Trophoblast cell (in vitro differentiated cells and primary cell): ENCODE measurements around the gene THBS3.
"Not testable (repeated sequence)": the region's sequence is repeated elsewhere in the genome, so short reads cannot be mapped to it uniquely, and the experiment has no call there.

Experiments
- DNase-seq, 2 donors: peaks; one replicate each; pipeline ENCODE4 v3.0.0-alpha.2; 2016
- H2AFZ ChIP-seq: 2 replicates; pipeline ENCODE4 v1.6.1; 2013; ENCODE audit warnings: low read length, moderate library complexity, mild to moderate bottlenecking; ENCODE audit not compliant: insufficient read depth, poor library complexity
- H2AK5ac ChIP-seq: 2 replicates; pipeline ENCODE4 v1.6.1; 2013; ENCODE audit warnings: mild to moderate bottlenecking, low read length
- H2BK120ac ChIP-seq: 2 replicates; pipeline ENCODE4 v1.6.1; 2013; ENCODE audit warnings: low read length, mild to moderate bottlenecking, moderate library complexity; ENCODE audit not compliant: insufficient read depth, poor library complexity
- H2BK12ac ChIP-seq: 2 replicates; pipeline ENCODE4 v1.6.1; 2013; ENCODE audit warnings: mild to moderate bottlenecking, low read length, moderate library complexity
- H2BK5ac ChIP-seq: 2 replicates; pipeline ENCODE4 v1.6.1; 2013; ENCODE audit warnings: low read length, low read depth, moderate library complexity, mild to moderate bottlenecking; ENCODE audit not compliant: poor library complexity
- H3K14ac ChIP-seq: 2 replicates; pipeline ENCODE4 v1.6.1; 2013; ENCODE audit warnings: mild to moderate bottlenecking, low read length
- H3K18ac ChIP-seq: 2 replicates; pipeline ENCODE4 v1.6.1; 2013; ENCODE audit warnings: mild to moderate bottlenecking, low read length
- H3K23ac ChIP-seq: 2 replicates; pipeline ENCODE4 v1.6.1; 2013; ENCODE audit warnings: low read length
- H3K27ac ChIP-seq: 2 replicates; pipeline ENCODE4 v1.5.1; 2013; ENCODE audit warnings: low read depth, mild to moderate bottlenecking, inconsistent platforms, low read length, moderate library complexity
- H3K27me3 ChIP-seq: 2 replicates; pipeline ENCODE4 v1.6.1; 2013; ENCODE audit warnings: inconsistent platforms, mild to moderate bottlenecking, low read length, moderate library complexity; ENCODE audit not compliant: insufficient read depth
- H3K36me3 ChIP-seq, 2 experiments: 1 replicate in 1 of 2; 2 replicates in 1 of 2; pipeline ENCODE4 v1.6.1; 2013; ENCODE audit warnings: low read length in 2 of 2, mild to moderate bottlenecking in 2 of 2, moderate library complexity in 1 of 2; ENCODE audit not compliant: insufficient read depth in 2 of 2, control insufficient read depth in 1 of 2
- H3K4ac ChIP-seq: 2 replicates; pipeline ENCODE4 v1.6.1; 2013; ENCODE audit warnings: low read depth, mild to moderate bottlenecking, low read length, moderate library complexity
- H3K4me1 ChIP-seq, 2 experiments: 1 replicate in 1 of 2; 2 replicates in 1 of 2; pipeline ENCODE4 v1.6.1; 2013; ENCODE audit warnings: low read length in 2 of 2, mild to moderate bottlenecking in 2 of 2, moderate library complexity in 1 of 2; ENCODE audit not compliant: insufficient read depth in 2 of 2, control insufficient read depth in 1 of 2
- H3K4me2 ChIP-seq: 2 replicates; pipeline ENCODE4 v1.6.1; 2013; ENCODE audit warnings: inconsistent platforms, mild to moderate bottlenecking, low read length, moderate library complexity
- H3K4me3 ChIP-seq: 2 replicates; pipeline ENCODE4 v1.5.1; 2013; ENCODE audit warnings: mild to moderate bottlenecking, low read depth, low read length, inconsistent platforms
- H3K79me1 ChIP-seq: one replicate; pipeline ENCODE4 v1.6.1; 2013; ENCODE audit warnings: low read length
- H3K79me2 ChIP-seq: 2 replicates; pipeline ENCODE4 v1.6.1; 2013; ENCODE audit warnings: low read length, mild to moderate bottlenecking; ENCODE audit not compliant: control insufficient read depth, insufficient read depth, poor library complexity
- H3K9ac ChIP-seq: 2 replicates; pipeline ENCODE4 v1.6.1; 2013; ENCODE audit warnings: mild to moderate bottlenecking, low read length
- H3K9me3 ChIP-seq: 2 replicates; pipeline ENCODE4 v1.6.1; 2013; ENCODE audit warnings: low read depth, mild to moderate bottlenecking, control low read depth, inconsistent platforms, low read length; ENCODE audit not compliant: insufficient read depth
- H4K12ac ChIP-seq: 2 replicates; pipeline ENCODE4 v1.6.1; 2013; ENCODE audit warnings: low read depth, mild to moderate bottlenecking, low read length, moderate library complexity
- H4K8ac ChIP-seq: 2 replicates; pipeline ENCODE4 v1.6.1; 2013; ENCODE audit warnings: low read depth, mild to moderate bottlenecking, low read length, moderate library complexity
- H4K91ac ChIP-seq: one replicate; pipeline ENCODE4 v1.6.1; 2013; ENCODE audit warnings: low read depth, mild to moderate bottlenecking, low read length, moderate library complexity
- WGBS: extraction: QIAGEN DNeasy Blood & Tissue Kit; methylation state at CpG from one replicate; pipeline ENCODE4 v1.1.7; 2013; ENCODE audit warnings: missing lambda C conversion rate; ENCODE audit not compliant: insufficient read length, insufficient coverage; ENCODE audit errors: extremely low coverage; 5-methylcytosine and 5-hydroxymethylcytosine counted together

Gene THBS3

GRCh38 chr1:155196103-155196892, 11.4 kb downstream of the THBS3 start:
- no CpG with 5 or more reads among the region's 6 CpGs for WGBS
- H4K91ac ChIP-seq = no peak overlapping the region
- peak overlapping the region; percentile 13 for H3K4ac ChIP-seq
- no peak overlapping the region for H3K9ac ChIP-seq
- peaks cover 2% of the 10 kb centered on the region for H3K9me3 ChIP-seq
- no peak overlapping the region for H2AK5ac ChIP-seq
- H3K14ac ChIP-seq = no peak overlapping the region
- no peak overlapping the region for H3K4me3 ChIP-seq
- H3K4me1 ChIP-seq = peaks cover 7 to 15% of the 10 kb centered on the region in 2 experiments
- no peak overlapping the region for H3K23ac ChIP-seq
- no peak overlapping the region for H4K12ac ChIP-seq
- H4K8ac ChIP-seq = no peak overlapping the region
- H3K36me3 ChIP-seq = peaks cover 27 to 41% of the 10 kb centered on the region in 2 experiments
- no peak for DNase-seq
- no peak overlapping the region for H3K27ac ChIP-seq
- peaks cover 13% of the 10 kb centered on the region for H3K79me1 ChIP-seq
- H2BK120ac ChIP-seq = no peak overlapping the region
- H3K4me2 ChIP-seq = no peak overlapping the region
- H2AFZ ChIP-seq = no peak overlapping the region
- H3K18ac ChIP-seq = no peak overlapping the region
- H3K79me2 ChIP-seq = peaks cover 2% of the 10 kb centered on the region
- H2BK12ac ChIP-seq = no peak overlapping the region
- H3K27me3 ChIP-seq = no peaks in the 10 kb centered on the region
- H2BK5ac ChIP-seq = no peak overlapping the region

- H4K12ac ChIP-seq = no peak overlapping the region
- peaks cover 2% of the 10 kb centered on the region for H3K9me3 ChIP-seq
- WGBS = no CpG with 5 or more reads among the region's 27 CpGs
- no peak overlapping the region for H2BK12ac ChIP-seq
- DNase-seq = no peak
- H2BK120ac ChIP-seq = no peak overlapping the region
- H3K14ac ChIP-seq = no peak overlapping the region
- no peak overlapping the region for H3K18ac ChIP-seq
- H3K23ac ChIP-seq = no peak overlapping the region
- peak overlapping the region; percentile 49 for H3K9ac ChIP-seq
- no peaks in the 10 kb centered on the region for H3K27me3 ChIP-seq
- H2AFZ ChIP-seq = no peak overlapping the region
- H3K4me2 ChIP-seq = peak overlapping the region; percentile 99
- H3K4me3 ChIP-seq = peak overlapping the region; percentile 53
- H4K91ac ChIP-seq = no peak overlapping the region
- peaks cover 22 to 33% of the 10 kb centered on the region in 2 experiments for H3K36me3 ChIP-seq
- H3K4ac ChIP-seq = peak overlapping the region; percentile 13
- H4K8ac ChIP-seq = no peak overlapping the region
- H3K27ac ChIP-seq = no peak overlapping the region
- H2AK5ac ChIP-seq = no peak overlapping the region
- peaks cover 7 to 15% of the 10 kb centered on the region in 2 experiments for H3K4me1 ChIP-seq
- peaks cover 2% of the 10 kb centered on the region for H3K79me2 ChIP-seq
- H2BK5ac ChIP-seq = no peak overlapping the region
- peaks cover 13% of the 10 kb centered on the region for H3K79me1 ChIP-seq
These were observed 12.2 kb downstream of the THBS3 start for GRCh38 chr1:155195201-155196102.

- not testable (repeated sequence) for H3K9ac ChIP-seq, DNase-seq
- peak overlapping the region; percentile 99 for H3K4me2 ChIP-seq
These were observed 13.8 kb downstream of the THBS3 start for GRCh38 chr1:155193991-155194240.

GRCh38 chr1:155193275-155193990, 14.3 kb downstream of the THBS3 start:
- Histone ChIP-seq H3K4ac (peak overlapping the region; percentile 61), H2BK12ac (peak overlapping the region; percentile 60), H3K27ac (peak overlapping the region; percentile 67), H3K36me3 (peaks cover 18 to 22% of the 10 kb centered on the region in 2 experiments), H3K18ac (peak overlapping the region; percentile 85), H2AK5ac (peak overlapping the region; percentile 58), H3K4me2 (peak overlapping the region; percentile 99), H3K14ac (peak overlapping the region; percentile 75), H4K12ac (peak overlapping the region; percentile 79), H4K8ac (peak overlapping the region; percentile 89), H2BK120ac (peak overlapping the region; percentile 67), H3K9me3 (peaks cover 2% of the 10 kb centered on the region), H3K4me3 (peak overlapping the region; percentile 50), H3K4me1 (peaks cover 7 to 15% of the 10 kb centered on the region in 2 experiments), H3K9ac (peak overlapping the region; percentile 78), H4K91ac (peak overlapping the region; percentile 86), H3K23ac (no peak overlapping the region), H3K79me1 (peaks cover 13% of the 10 kb centered on the region), H2BK5ac (peak overlapping the region; percentile 43), H3K79me2 (peaks cover 2% of the 10 kb centered on the region), H3K27me3 (no peaks in the 10 kb centered on the region), H2AFZ (peak overlapping the region; percentile 82)
- WGBS = no CpG with 5 or more reads among the region's 38 CpGs
- peak; percentile 95 to 96 for DNase-seq

More at GRCh38 chr1:155193991-155194240, 13.8 kb downstream of the THBS3 start:
- H3K79me2 ChIP-seq, H3K4ac ChIP-seq, H3K27me3 ChIP-seq, H3K23ac ChIP-seq, H2BK12ac ChIP-seq, H3K9me3 ChIP-seq, H2AK5ac ChIP-seq, H2BK120ac ChIP-seq: not testable (repeated sequence)
- Histone ChIP-seq H2AFZ (peak overlapping the region; percentile 14), H3K36me3 (peaks cover 19 to 23% of the 10 kb centered on the region in 2 experiments), H4K91ac (peak overlapping the region; percentile 86), H3K79me1 (peaks cover 13% of the 10 kb centered on the region), H3K14ac (peak overlapping the region; percentile 16), H2BK5ac (peak overlapping the region; percentile 32), H4K8ac (peak overlapping the region; percentile 90), H4K12ac (peak overlapping the region; percentile 4), H3K27ac (peak overlapping the region; percentile 67), H3K18ac (peak overlapping the region; percentile 70), H3K4me3 (peak overlapping the region; percentile 50), H3K4me1 (peaks cover 7 to 15% of the 10 kb centered on the region in 2 experiments)
- WGBS = no CpG with 5 or more reads among the region's 16 CpGs
